Jurkat, Clone E6-1 (cell line): ENCODE results near the gene SNAP23.
A peak's percentile ranks its signal among the peaks of the same experiment; 100 is the strongest.
"Not testable (repeated sequence)": the region's sequence is repeated elsewhere in the genome, so short reads cannot be mapped to it uniquely, and the experiment has no call there.

ENCODE experiments used
- DNase-seq: peaks from one replicate; pipeline ENCODE4 v3.0.0-alpha.2; 2011; ENCODE audit warnings: low read depth, low spot score
- H3K4me3 ChIP-seq: 2 replicates; pipeline ENCODE4 v1.5.1; 2011; ENCODE audit warnings: mild to moderate bottlenecking, low read length, control low read depth, moderate library complexity

Gene SNAP23

GRCh38 chr15:42549032-42549491, 53.6 kb downstream of the SNAP23 start:
- H3K4me3 ChIP-seq = peak overlapping the region; percentile 100
- DNase-seq = peak; percentile 52

- peak overlapping the region; percentile 100 for H3K4me3 ChIP-seq
- no peak for DNase-seq
These were observed 54.4 kb downstream of the SNAP23 start for GRCh38 chr15:42549741-42550392.

GRCh38 chr15:42553554-42553953, 58.1 kb downstream of the SNAP23 start:
- H3K4me3 ChIP-seq = no peak overlapping the region

GRCh38 chr15:42556550-42557207, 61.2 kb downstream of the SNAP23 start:
- H3K4me3 ChIP-seq, DNase-seq: not testable (repeated sequence)

More at GRCh38 chr15:42553554-42553953, 58.1 kb downstream of the SNAP23 start:
- DNase-seq = no peak

- H3K4me3 ChIP-seq = no peak overlapping the region
- DNase-seq = no peak
These were observed 63.3 kb downstream of the SNAP23 start for GRCh38 chr15:42558739-42559138.

- peak within 1 kb of the TSS; percentile 68 for H3K4me3 ChIP-seq
- peak; percentile 87 for DNase-seq
These were observed 80.0 kb downstream of the SNAP23 start, which contains the start of gene STARD9 for GRCh38 chr15:42575188-42576039. Gene STARD9, plus strand, starts transcription at chr15:42575606. Its CDS starts 110 bp downstream, at chr15:42575716.

- peak overlapping the region; percentile 68 for H3K4me3 ChIP-seq
- DNase-seq = no peak
These were observed 80.7 kb downstream of the SNAP23 start for GRCh38 chr15:42576040-42576594.

- peak; percentile 11 for DNase-seq
These were observed 81.3 kb downstream of the SNAP23 start for GRCh38 chr15:42576776-42577175.

GRCh38 chr15:42577514-42578031, 82.1 kb downstream of the SNAP23 start:
- DNase-seq = no peak
- no peak overlapping the region for H3K4me3 ChIP-seq

More at GRCh38 chr15:42576776-42577175, 81.3 kb downstream of the SNAP23 start:
- H3K4me3 ChIP-seq = no peak overlapping the region

GRCh38 chr15:42578984-42579537, 83.6 kb downstream of the SNAP23 start:
- H3K4me3 ChIP-seq = no peak overlapping the region
- DNase-seq = no peak

GRCh38 chr15:42581272-42581730, 85.9 kb downstream of the SNAP23 start:
- H3K4me3 ChIP-seq = peak overlapping the region; percentile 62
- peak; percentile 67 for DNase-seq
